Caco-2 (cell line): ENCODE data around the gene SIRT2. TPM values are rescaled to one million over a fixed set of nuclear protein-coding genes. Genes with fewer than 3 reads are reported as not detected.
A peak's percentile ranks its signal among the peaks of the same experiment; 100 is the strongest.

Experiments
- Bru-seq: library from RNA; stranded (reverse); fragments of 400-500 nt; gene quantifications from one replicate; lab custom pipeline; 2021; lab: Mats Ljungman, UMichigan
- BruChase-seq, 2 experiments: library from RNA; stranded (reverse); fragments of 400-500 nt; gene quantifications; one replicate each; lab custom pipeline; 2021; lab: Mats Ljungman, UMichigan
- BruUV-seq: library from RNA; stranded (reverse); fragments of 400-500 nt; replicated peaks from 2 replicates; lab custom pipeline; 2021; lab: Mats Ljungman, UMichigan
- CTCF ChIA-PET: fragments of 300-600 bp; sonication (Branson Sonifier 250); formaldehyde crosslinking; loops from one replicate; lab custom pipeline; 2022; ENCODE audit warnings: antibody characterized with exemption; lab: Charles Lee
- POLR2A ChIA-PET: fragments of 300-600 bp; sonication (Branson Sonifier 250); formaldehyde crosslinking; loops from one replicate; lab custom pipeline; 2022; ENCODE audit warnings: antibody characterized with exemption; lab: Charles Lee
- DNase-seq, 2 experiments: peaks; one replicate each; pipeline versions ENCODE4 v3.0.0 to v3.0.0-alpha.2; 2020 to 2022
- H3K27me3 ChIP-seq: replicated peaks from 2 replicates; pipeline ENCODE4 v1.6.0; 2011; ENCODE audit warnings: low read length; ENCODE audit not compliant: control insufficient read depth, insufficient read depth
- H3K36me3 ChIP-seq: 2 replicates; pipeline ENCODE4 v1.5.1; 2011; ENCODE audit warnings: low read length; ENCODE audit not compliant: control insufficient read depth, insufficient read depth
- H3K4me1 ChIP-seq: fragments of 250-450 bp; sonication (Bioruptor Pico); 2 replicates; pipeline ENCODE4 v1.5.1; 2020; ENCODE audit warnings: mild to moderate bottlenecking
- H3K4me3 ChIP-seq: 2 replicates; pipeline ENCODE4 v1.5.1; 2011; ENCODE audit warnings: low read depth, mild to moderate bottlenecking, control low read depth, low read length
- H3K9me3 ChIP-seq: fragments of 250-450 bp; sonication (Bioruptor Pico); 2 replicates; pipeline ENCODE4 v1.5.1; 2020; ENCODE audit warnings: mild to moderate bottlenecking, moderate library complexity
- H3K27ac Mint-ChIP-seq: one replicate; pipeline ENCODE4 v1.8.0; 2022; ENCODE audit warnings: mixed read lengths; ENCODE audit not compliant: unreplicated experiment
- H3K27me3 Mint-ChIP-seq: one replicate; pipeline ENCODE4 v1.8.0; 2022; ENCODE audit warnings: mixed read lengths; ENCODE audit not compliant: insufficient read depth, unreplicated experiment
- H3K36me3 Mint-ChIP-seq: one replicate; pipeline ENCODE4 v1.8.0; 2022; ENCODE audit warnings: mild to moderate bottlenecking, mixed read lengths; ENCODE audit not compliant: insufficient read depth, unreplicated experiment
- H3K4me1 Mint-ChIP-seq: one replicate; pipeline ENCODE4 v1.8.0; 2022; ENCODE audit warnings: low read depth, mixed read lengths; ENCODE audit not compliant: unreplicated experiment
- H3K4me3 Mint-ChIP-seq: one replicate; pipeline ENCODE4 v1.8.0; 2022; ENCODE audit warnings: mild to moderate bottlenecking, moderate library complexity, mixed read lengths; ENCODE audit not compliant: unreplicated experiment
- H3K9me3 Mint-ChIP-seq: one replicate; pipeline ENCODE4 v1.8.0; 2022; ENCODE audit warnings: mixed read lengths; ENCODE audit not compliant: unreplicated experiment
- intact Hi-C: fragments of 100-400 bp; cut with micrococcal nuclease; formaldehyde crosslinking; loops from one replicate; pipeline ENCODE4 v1.10.0; 2022; ENCODE audit not compliant: unreplicated experiment
- long read RNA-seq: library from polyadenylated mRNA; stranded (forward); transcript quantifications from one replicate; pipeline ENCODE4 v2.0.0, GENCODE V29; 2022
- total RNA-seq: library from RNA; stranded (reverse); gene quantifications from 2 replicates; pipeline ENCODE4 v1.2.3, GENCODE V29; 2022
- TF ChIP-seq, protein P1 (sequence below), 2 experiments: fragments of 200-600 bp in 1 of 2; IDR thresholded peaks; 1 replicate in 1 of 2; 2 replicates in 1 of 2; pipeline versions ENCODE4 v1.5.1 to v1.8.0; 2011 to 2022; ENCODE audit warnings: antibody characterized with exemption in 1 of 2, control low read depth in 1 of 2, inconsistent platforms in 1 of 2, low read depth in 1 of 2, low read length in 1 of 2, mild to moderate bottlenecking in 1 of 2, moderate library complexity in 1 of 2; ENCODE audit not compliant: insufficient read depth in 1 of 2, severe bottlenecking in 1 of 2, unreplicated experiment in 1 of 2

SIRT2 gene
- total RNA-seq (33.3 and 34.4 TPM in 2 replicates), Bru-seq, nascent RNA (percentile 51 among the genes with signal in this experiment), BruChase-seq, experiment 1, labeled RNA remaining after a 2-hour chase (percentile 61 among the genes with signal in this experiment), BruChase-seq, experiment 2, labeled RNA remaining after a 6-hour chase (percentile 71 among the genes with signal in this experiment)
- long read RNA-seq, transcript SIRT2-204 (15 exons, 2,062 nt) = major isoform, 55 of 123 reads
- long read RNA-seq, transcript SIRT2-201 (16 exons, 2,070 nt) = minor isoform, 31 of 123 reads
- long read RNA-seq, partial matches to known transcripts = 1 of 123 reads
- long read RNA-seq, other reads (novel, unspliced or antisense) = 35 of 123 reads

DNA sequence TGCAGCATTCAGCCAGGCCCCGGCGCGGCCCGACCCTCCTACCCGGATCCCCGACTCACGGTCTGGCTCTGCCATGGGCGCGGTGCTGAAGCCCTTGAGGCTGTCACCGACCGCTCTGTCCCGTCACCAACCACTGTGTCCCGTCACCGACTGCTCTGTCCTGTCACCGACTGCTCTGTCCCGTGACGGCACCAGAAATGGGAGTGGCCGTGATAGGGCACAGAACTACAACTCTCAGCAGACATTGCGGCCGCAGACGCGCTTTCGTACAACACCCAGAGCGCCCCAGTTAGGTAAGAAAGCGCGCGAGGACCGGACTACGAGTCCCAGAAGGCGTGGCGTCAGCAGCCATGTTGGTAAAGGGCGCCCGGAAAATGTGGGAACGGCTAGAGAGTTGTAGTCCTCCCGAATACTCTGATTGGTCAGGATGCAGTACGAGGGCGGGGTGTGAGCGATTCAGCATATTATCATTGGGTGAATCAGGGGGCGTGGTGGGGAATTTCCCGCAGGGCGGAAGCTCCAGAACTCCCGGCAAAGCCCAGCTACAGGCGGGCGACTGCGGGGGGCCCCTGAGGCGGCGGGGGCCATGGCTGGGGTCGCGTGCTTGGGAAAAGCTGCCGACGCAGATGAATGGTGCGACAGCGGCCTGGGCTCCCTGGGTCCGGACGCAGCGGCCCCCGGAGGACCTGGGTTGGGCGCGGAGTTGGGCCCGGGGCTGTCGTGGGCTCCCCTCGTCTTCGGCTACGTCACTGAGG, at the start of gene SIRT2, which contains the start of gene NFKBIB:
TSS of gene SIRT2 (minus strand) at position 172 of the 755 bp plus-strand sequence. CDS start at position 75, 97 bp downstream.
TSS of gene NFKBIB (plus strand) at position 523 of the 755 bp plus-strand sequence. CDS start at position 587, 64 bp downstream.
- ChIA-PET POLR2A (interaction anchor here (0.5 to 1.9 kb wide), 17 partner anchors 9 to 536 kb away, joined by 3 to 27 read pairs (median 4); partner anchors contain the start of genes ACTN4, ECH1, EIF3K and FAM98C), CTCF (interaction anchor here (0.5 to 1.9 kb wide), 7 partner anchors 12 to 497 kb away, joined by 3 to 24 read pairs (median 5); partner anchors contain the start of genes FAM98C, MRPS12 and SARS2)
- Mint-ChIP-seq H3K36me3 (peaks cover 37% of the 10 kb centered on the region), H3K4me1 (peaks cover 23% of the 10 kb centered on the region), H3K4me3 (peak within 1 kb of the TSS; percentile 75), H3K27me3 (no peaks in the 10 kb centered on the region), H3K27ac (peak within 1 kb of the TSS; percentile 69), H3K9me3 (no peaks in the 10 kb centered on the region)
- H3K36me3 ChIP-seq = no peaks in the 10 kb centered on the region
- DNase-seq = peak; percentile 99 to 100
- peaks cover 18% of the 10 kb centered on the region for H3K4me1 ChIP-seq
- TF ChIP-seq, protein P1, sequence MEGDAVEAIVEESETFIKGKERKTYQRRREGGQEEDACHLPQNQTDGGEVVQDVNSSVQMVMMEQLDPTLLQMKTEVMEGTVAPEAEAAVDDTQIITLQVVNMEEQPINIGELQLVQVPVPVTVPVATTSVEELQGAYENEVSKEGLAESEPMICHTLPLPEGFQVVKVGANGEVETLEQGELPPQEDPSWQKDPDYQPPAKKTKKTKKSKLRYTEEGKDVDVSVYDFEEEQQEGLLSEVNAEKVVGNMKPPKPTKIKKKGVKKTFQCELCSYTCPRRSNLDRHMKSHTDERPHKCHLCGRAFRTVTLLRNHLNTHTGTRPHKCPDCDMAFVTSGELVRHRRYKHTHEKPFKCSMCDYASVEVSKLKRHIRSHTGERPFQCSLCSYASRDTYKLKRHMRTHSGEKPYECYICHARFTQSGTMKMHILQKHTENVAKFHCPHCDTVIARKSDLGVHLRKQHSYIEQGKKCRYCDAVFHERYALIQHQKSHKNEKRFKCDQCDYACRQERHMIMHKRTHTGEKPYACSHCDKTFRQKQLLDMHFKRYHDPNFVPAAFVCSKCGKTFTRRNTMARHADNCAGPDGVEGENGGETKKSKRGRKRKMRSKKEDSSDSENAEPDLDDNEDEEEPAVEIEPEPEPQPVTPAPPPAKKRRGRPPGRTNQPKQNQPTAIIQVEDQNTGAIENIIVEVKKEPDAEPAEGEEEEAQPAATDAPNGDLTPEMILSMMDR (IDR thresholded peaks at IDR 0.05; ENCODE audit: insufficient read depth in 1 of 2, low read depth in 1 of 2, low read length in 1 of 2, severe bottlenecking in 1 of 2, unreplicated experiment in 1 of 2) = no peak
- no peaks in the 10 kb centered on the region for H3K9me3 ChIP-seq
- H3K27me3 ChIP-seq = no peaks in the 10 kb centered on the region
- no TSS peak for BruUV-seq
- H3K4me3 ChIP-seq = peak within 1 kb of the TSS; percentile 82
- intact Hi-C loops = loop anchor here (1.0 kb wide), 2 partner anchors 31 to 49 kb away; partner anchors contain the start of genes MRPS12 and SARS2

DNA sequence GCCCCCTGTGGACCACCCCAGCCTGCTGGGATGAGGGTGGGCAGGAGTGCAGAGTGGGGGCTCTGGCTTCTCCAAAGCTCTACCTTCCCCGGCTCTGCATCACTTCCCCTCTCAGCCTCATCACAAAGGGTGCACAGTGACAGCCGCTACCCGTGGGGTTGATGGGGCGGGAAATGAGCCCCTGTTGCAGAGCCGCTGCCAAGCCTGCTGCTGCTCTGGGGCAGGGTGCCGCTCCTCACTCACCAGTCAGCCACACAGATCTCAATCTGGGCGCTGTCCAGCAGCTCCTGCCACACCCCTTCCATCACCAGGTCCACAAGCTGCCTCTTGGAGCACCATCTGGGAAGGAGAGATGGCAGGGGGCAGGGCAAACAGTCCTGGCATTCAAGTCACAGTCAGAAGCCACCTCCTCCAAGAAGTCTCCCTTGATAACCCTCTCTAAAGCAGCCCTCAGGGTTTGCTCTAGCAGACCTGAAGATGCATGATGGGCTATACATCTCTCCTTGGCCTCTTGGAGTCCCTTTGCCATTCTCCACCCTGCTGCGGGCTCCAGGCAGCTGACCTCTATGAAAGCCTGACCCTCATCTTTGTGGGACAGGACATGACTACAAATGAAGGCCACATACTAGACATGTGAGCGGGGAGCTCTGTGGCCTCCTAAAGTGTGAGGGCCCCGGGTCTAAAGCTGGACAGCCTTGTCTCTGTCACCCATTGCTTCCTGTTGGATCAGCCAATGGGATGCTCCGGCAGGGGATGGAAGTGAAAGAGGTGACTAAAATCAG, 47.0 kb upstream of the SIRT2 start:
- BruUV-seq = no TSS peak
- no peaks in the 10 kb centered on the region for H3K4me1 Mint-ChIP-seq
- no peak overlapping the region for H3K4me3 Mint-ChIP-seq
- Histone ChIP-seq H3K4me3 (no peak overlapping the region), H3K36me3 (peaks cover 5% of the 10 kb centered on the region), H3K4me1 (no peaks in the 10 kb centered on the region), H3K27me3 (no peaks in the 10 kb centered on the region), H3K9me3 (no peaks in the 10 kb centered on the region)
- peak overlapping the region; percentile 30 for H3K27ac Mint-ChIP-seq
- POLR2A ChIA-PET = interaction anchor here (1.4 kb wide), 1 partner anchor 15 kb away, joined by 4 read pairs; the partner anchor contains the start of gene MRPS12
- CTCF ChIA-PET = no interaction called here
- no peak for DNase-seq
- TF ChIP-seq, protein P1 (IDR thresholded peaks at IDR 0.05; ENCODE audit: insufficient read depth in 1 of 2, low read depth in 1 of 2, low read length in 1 of 2, severe bottlenecking in 1 of 2, unreplicated experiment in 1 of 2) = no peak
- H3K27me3 Mint-ChIP-seq = no peaks in the 10 kb centered on the region
- peaks cover 47% of the 10 kb centered on the region for H3K36me3 Mint-ChIP-seq
- no peaks in the 10 kb centered on the region for H3K9me3 Mint-ChIP-seq
- intact Hi-C loops = no loop called here
